OCI-LY7 (cell line): Measurements from ENCODE around the gene HIF1A. TPM values are rescaled to one million over a fixed set of nuclear protein-coding genes. Genes with fewer than 3 reads are reported as not detected.

Experiments
- BruUV-seq: library from RNA; stranded (reverse); fragments of 400-500 nt; replicated peaks from 2 replicates; lab custom pipeline; 2021; lab: Mats Ljungman, UMichigan
- CTCF ChIA-PET: fragments of 300-600 bp; sonication (Branson Sonifier 250); formaldehyde crosslinking; loops from one replicate; lab custom pipeline; 2022; ENCODE audit warnings: antibody characterized with exemption; ENCODE audit not compliant: unreplicated experiment; lab: Charles Lee
- POLR2A ChIA-PET: fragments of 300-600 bp; sonication (Branson Sonifier 250); formaldehyde crosslinking; loops from one replicate; lab custom pipeline; 2022; ENCODE audit warnings: antibody characterized with exemption; lab: Charles Lee
- DNase-seq: peaks from one replicate; pipeline ENCODE4 v3.0.0-alpha.2; 2015; ENCODE audit warnings: low spot score
- H2AFZ ChIP-seq: fragments of 200-600 bp; sonication (generic), shearing (Covaris generic); 2 replicates; pipeline ENCODE4 v1.6.1; 2014; ENCODE audit warnings: mild to moderate bottlenecking, antibody characterized with exemption, low read length, moderate library complexity
- H3K27ac ChIP-seq: fragments of 200-600 bp; sonication (generic); 2 replicates; pipeline ENCODE4 v1.5.1; 2014; ENCODE audit warnings: mixed run types, low read depth, mild to moderate bottlenecking, moderate library complexity, low read length, inconsistent platforms; ENCODE audit not compliant: poor library complexity, severe bottlenecking
- H3K36me3 ChIP-seq: fragments of 200-600 bp; sonication (generic); 2 replicates; pipeline ENCODE4 v1.6.1; 2014; ENCODE audit warnings: mild to moderate bottlenecking, antibody characterized with exemption, low read length, moderate library complexity, mixed read lengths; ENCODE audit not compliant: insufficient read depth
- H3K4me1 ChIP-seq: fragments of 200-600 bp; sonication (generic); 2 replicates; pipeline ENCODE4 v1.5.1; 2014; ENCODE audit warnings: mild to moderate bottlenecking, low read length; ENCODE audit not compliant: insufficient read depth, poor library complexity, severe bottlenecking
- H3K4me2 ChIP-seq: fragments of 200-600 bp; sonication (generic); 2 replicates; pipeline ENCODE4 v1.6.1; 2014; ENCODE audit warnings: mild to moderate bottlenecking, low read length
- H3K4me3 ChIP-seq: fragments of 200-600 bp; sonication (generic); 2 replicates; pipeline ENCODE4 v1.5.1; 2014; ENCODE audit warnings: mild to moderate bottlenecking, low read depth, low read length; ENCODE audit not compliant: poor library complexity, severe bottlenecking
- H3K79me2 ChIP-seq: fragments of 200-600 bp; sonication (generic); 2 replicates; pipeline ENCODE4 v1.6.1; 2016; ENCODE audit warnings: low read depth, mild to moderate bottlenecking, low read length, moderate library complexity, mixed read lengths; ENCODE audit not compliant: insufficient read depth
- H3K9me2 ChIP-seq: fragments of 200-600 bp; sonication (generic); 2 replicates; pipeline ENCODE4 v1.6.1; 2016; ENCODE audit warnings: mild to moderate bottlenecking, low read length, mixed read lengths; ENCODE audit not compliant: insufficient read depth
- H3K9me3 ChIP-seq: fragments of 200-600 bp; sonication (generic); 2 replicates; pipeline ENCODE4 v1.6.1; 2014; ENCODE audit warnings: mild to moderate bottlenecking, mixed run types, low read length, mixed read lengths
- H4K20me1 ChIP-seq: fragments of 200-600 bp; sonication (generic); 2 replicates; pipeline ENCODE4 v1.6.1; 2014; ENCODE audit warnings: mild to moderate bottlenecking, antibody characterized with exemption, low read length, moderate library complexity, mixed read lengths; ENCODE audit not compliant: insufficient read depth
- EZH2phosphoT487 ChIP-seq: fragments of 200-600 bp; sonication (generic); IDR thresholded peaks from 2 replicates; pipeline ENCODE4 v1.6.1; 2018; ENCODE audit warnings: low read depth, borderline replicate concordance, mild to moderate bottlenecking, mixed run types, antibody characterized with exemption, low read length, moderate library complexity, mixed read lengths
- intact Hi-C: fragments of 100-400 bp; cut with micrococcal nuclease; formaldehyde crosslinking; loops from one replicate; pipeline ENCODE4 v1.10.0; 2022; ENCODE audit not compliant: unreplicated experiment
- total RNA-seq, 2 experiments: library from RNA; depleted of rRNA in 1 of 2; stranded (reverse); fragments of >200 nt in 1 of 2; shearing (Covaris generic) in 1 of 2; gene quantifications; 2 replicates each; pipeline ENCODE4 v1.2.3, GENCODE V29; 2014 to 2022
- TF ChIP-seq, protein P1 (sequence below): fragments of 200-600 bp; sonication (generic); conservative IDR thresholded peaks from 2 replicates; pipeline ENCODE4 v1.5.1; 2014; ENCODE audit warnings: mild to moderate bottlenecking, antibody characterized with exemption, low read length, moderate library complexity, mixed read lengths

The HIF1A gene
- total RNA-seq, 2 experiments from 2014 or later: 71.7 to 88.1 TPM

DNA sequence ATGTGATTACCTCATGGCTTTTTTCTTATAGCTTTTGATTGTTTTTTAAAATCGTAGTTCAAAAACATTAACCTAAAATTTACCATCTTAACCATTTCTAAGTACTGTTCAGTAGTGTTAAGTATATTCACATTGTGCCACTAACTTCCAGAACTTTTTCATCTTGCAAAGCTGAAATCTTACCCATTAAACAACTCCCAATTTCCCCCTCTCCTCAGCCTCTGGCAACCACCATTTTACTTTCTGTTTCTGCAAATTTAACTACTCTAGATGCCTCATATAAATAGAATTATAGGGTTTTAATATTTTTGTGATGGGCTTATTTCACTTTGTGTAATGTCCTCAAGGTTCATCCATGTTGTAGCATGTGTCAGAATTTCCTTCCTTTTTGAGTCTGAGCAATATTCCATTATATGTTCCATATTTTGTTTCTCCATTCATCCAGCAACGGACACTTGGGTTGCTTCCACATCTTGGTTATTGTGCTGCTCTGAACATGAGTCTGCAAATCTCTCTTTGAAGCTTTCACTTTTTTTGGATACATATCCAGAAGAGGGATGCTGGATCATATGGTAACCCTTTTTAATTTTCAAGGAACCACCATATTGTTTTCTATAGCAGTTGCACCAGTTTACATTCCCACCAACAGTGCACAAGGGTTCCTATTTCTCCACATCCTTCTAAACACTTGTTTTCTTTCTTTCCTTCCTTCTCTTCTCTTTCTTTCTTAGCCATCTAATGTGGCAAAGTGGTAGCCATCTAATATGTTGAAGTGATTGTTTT, 5.0 kb downstream of the HIF1A start:
- BruUV-seq: no TSS peak
- no peak overlapping the region for H2AFZ ChIP-seq
- H3K9me2 ChIP-seq: no peaks in the 10 kb centered on the region
- H3K4me1 ChIP-seq: peaks cover 65% of the 10 kb centered on the region
- H3K4me3 ChIP-seq: peak overlapping the region; percentile 91
- peaks cover 100% of the 10 kb centered on the region for H3K79me2 ChIP-seq
- peak overlapping the region; percentile 96 for H3K4me2 ChIP-seq
- H3K27ac ChIP-seq: no peak overlapping the region
- DNase-seq: no peak
- no peaks in the 10 kb centered on the region for H3K9me3 ChIP-seq
- H4K20me1 ChIP-seq: peaks cover 70% of the 10 kb centered on the region
- ChIA-PET POLR2A (interaction anchor here (0.8 to 5.5 kb wide), 6 partner anchors 10 to 222 kb away, joined by 4 to 79 read pairs (median 5); no protein-coding TSS in a partner anchor), CTCF (no interaction called here)
- TF ChIP-seq, protein P1, sequence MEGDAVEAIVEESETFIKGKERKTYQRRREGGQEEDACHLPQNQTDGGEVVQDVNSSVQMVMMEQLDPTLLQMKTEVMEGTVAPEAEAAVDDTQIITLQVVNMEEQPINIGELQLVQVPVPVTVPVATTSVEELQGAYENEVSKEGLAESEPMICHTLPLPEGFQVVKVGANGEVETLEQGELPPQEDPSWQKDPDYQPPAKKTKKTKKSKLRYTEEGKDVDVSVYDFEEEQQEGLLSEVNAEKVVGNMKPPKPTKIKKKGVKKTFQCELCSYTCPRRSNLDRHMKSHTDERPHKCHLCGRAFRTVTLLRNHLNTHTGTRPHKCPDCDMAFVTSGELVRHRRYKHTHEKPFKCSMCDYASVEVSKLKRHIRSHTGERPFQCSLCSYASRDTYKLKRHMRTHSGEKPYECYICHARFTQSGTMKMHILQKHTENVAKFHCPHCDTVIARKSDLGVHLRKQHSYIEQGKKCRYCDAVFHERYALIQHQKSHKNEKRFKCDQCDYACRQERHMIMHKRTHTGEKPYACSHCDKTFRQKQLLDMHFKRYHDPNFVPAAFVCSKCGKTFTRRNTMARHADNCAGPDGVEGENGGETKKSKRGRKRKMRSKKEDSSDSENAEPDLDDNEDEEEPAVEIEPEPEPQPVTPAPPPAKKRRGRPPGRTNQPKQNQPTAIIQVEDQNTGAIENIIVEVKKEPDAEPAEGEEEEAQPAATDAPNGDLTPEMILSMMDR: no peak
- TF ChIP-seq EZH2phosphoT487: no peak
- H3K36me3 ChIP-seq: peaks cover 41% of the 10 kb centered on the region
- intact Hi-C loops: no loop called here

DNA sequence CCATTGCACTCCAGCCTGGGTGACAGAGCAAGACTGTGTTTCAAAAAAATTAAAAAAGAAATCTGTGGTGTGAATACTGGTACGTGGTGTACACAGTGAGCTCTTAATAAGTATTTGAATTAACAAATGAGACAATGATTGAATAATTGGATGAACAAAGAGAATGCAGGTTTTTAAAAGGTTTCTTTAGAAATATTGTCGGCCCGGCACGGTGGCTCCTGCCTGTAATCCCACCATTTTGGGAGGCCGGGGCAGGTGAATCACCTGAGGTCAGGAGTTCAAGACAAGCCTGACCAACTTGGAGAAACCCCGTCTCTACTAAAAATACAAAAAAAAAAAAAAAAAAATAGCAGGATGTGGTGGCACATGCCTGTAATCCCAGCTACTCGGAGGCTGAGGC, 6.6 kb downstream of the HIF1A start:
- intact Hi-C loops: no loop called here
- Histone ChIP-seq H3K9me2 (no peaks in the 10 kb centered on the region), H2AFZ (no peak overlapping the region), H3K79me2 (peaks cover 100% of the 10 kb centered on the region), H3K27ac (no peak overlapping the region), H3K4me1 (peaks cover 78% of the 10 kb centered on the region), H3K9me3 (no peaks in the 10 kb centered on the region), H3K4me3 (no peak overlapping the region), H4K20me1 (peaks cover 74% of the 10 kb centered on the region), H3K36me3 (peaks cover 48% of the 10 kb centered on the region), H3K4me2 (peak overlapping the region; percentile 96; the same call in 1 of the 2 replicates)
- ChIA-PET POLR2A (interaction anchor here (0.7 to 5.5 kb wide), 7 partner anchors 9 to 266 kb away, joined by 3 to 79 read pairs (median 4); no protein-coding TSS in a partner anchor), CTCF (no interaction called here)
- TF ChIP-seq, protein P1: no peak
- no peak for TF ChIP-seq EZH2phosphoT487
- no TSS peak for BruUV-seq
- no peak for DNase-seq
